Nephron (organoid): ENCODE results near the gene RBBP7.
"Not testable (repeated sequence)": the region's sequence is repeated elsewhere in the genome, so short reads cannot be mapped to it uniquely, and the experiment has no call there.

Experiments
- H3K27ac Mint-ChIP-seq, 3 experiments: 2 replicates each; pipeline ENCODE4 v1.8.0; 2020; ENCODE audit warnings: mixed read lengths in 3 of 3, mild to moderate bottlenecking in 2 of 3, moderate library complexity in 1 of 3
- H3K27me3 Mint-ChIP-seq: 2 replicates; pipeline ENCODE4 v1.8.0; 2021; ENCODE audit warnings: low read depth, mild to moderate bottlenecking, moderate library complexity, mixed read lengths
- H3K36me3 Mint-ChIP-seq: 2 replicates; pipeline ENCODE4 v1.8.0; 2020; ENCODE audit warnings: low read depth, mixed read lengths
- H3K4me1 Mint-ChIP-seq: 2 replicates; pipeline ENCODE4 v1.8.0; 2020; ENCODE audit warnings: mixed read lengths
- H3K4me3 Mint-ChIP-seq, 3 experiments: 2 replicates each; pipeline ENCODE4 v1.8.0; 2020; ENCODE audit warnings: mild to moderate bottlenecking in 3 of 3, mixed read lengths in 3 of 3, moderate library complexity in 2 of 3
- H3K9me3 Mint-ChIP-seq: 2 replicates; pipeline ENCODE4 v1.8.0; 2020; ENCODE audit warnings: mixed read lengths
- TF ChIP-seq, protein P1 (sequence below), 3 experiments: fragments of 200-600 bp; sonication (generic); IDR thresholded peaks; one replicate each; pipeline ENCODE4 v1.5.0; 2021; ENCODE audit warnings: antibody characterized with exemption in 3 of 3; ENCODE audit not compliant: unreplicated experiment in 3 of 3

The RBBP7 gene

DNA sequence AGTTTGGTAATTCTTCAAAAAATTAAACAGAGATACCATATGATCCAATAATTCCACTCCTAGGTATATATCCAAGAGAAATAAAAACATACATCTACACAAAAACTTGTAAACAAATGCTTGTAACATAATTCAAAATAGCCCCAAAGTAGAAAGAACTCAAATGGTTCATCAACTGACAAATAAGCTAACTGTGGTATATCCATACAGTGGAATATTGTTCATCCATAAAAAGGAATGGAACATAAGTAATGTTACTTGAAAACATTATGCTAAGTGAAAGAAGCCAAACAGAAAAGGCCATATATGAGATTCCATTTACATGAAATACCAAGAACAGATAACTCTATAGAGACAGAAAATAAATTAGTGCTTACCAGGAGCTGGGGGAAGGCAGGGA is 13.4 kb downstream of the RBBP7 start:
- Mint-ChIP-seq H3K9me3 (peaks cover 12% of the 10 kb centered on the region), H3K27ac (no peak overlapping the region), H3K36me3 (peaks cover 91% of the 10 kb centered on the region)

DNA sequence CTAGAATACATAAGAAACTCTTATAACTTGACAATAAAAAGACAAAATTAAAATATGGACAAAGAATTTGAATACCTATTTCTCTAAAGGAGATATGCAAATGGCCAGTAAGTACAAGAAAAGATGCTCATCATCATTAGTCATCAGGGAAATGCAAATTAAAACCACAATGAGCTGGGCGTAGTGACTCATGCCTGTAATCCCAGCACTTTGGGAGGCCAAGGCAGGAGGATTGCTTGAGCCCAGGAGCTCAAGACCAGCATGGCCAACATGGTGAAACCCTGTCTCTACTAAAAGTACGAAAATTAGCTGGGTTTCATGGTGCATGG is 14.1 kb downstream of the RBBP7 start:
- not testable (repeated sequence) for H3K27ac Mint-ChIP-seq, H3K27me3 Mint-ChIP-seq, H3K4me1 Mint-ChIP-seq, H3K4me3 Mint-ChIP-seq
- H3K9me3 Mint-ChIP-seq: peaks cover 12% of the 10 kb centered on the region
- peaks cover 91% of the 10 kb centered on the region for H3K36me3 Mint-ChIP-seq

More for the DNA sequence above, 13.4 kb downstream of the RBBP7 start:
- Mint-ChIP-seq H3K27me3 (no peaks in the 10 kb centered on the region), H3K4me3 (no peak overlapping the region), H3K4me1 (no peaks in the 10 kb centered on the region)
- TF ChIP-seq, protein P1, sequence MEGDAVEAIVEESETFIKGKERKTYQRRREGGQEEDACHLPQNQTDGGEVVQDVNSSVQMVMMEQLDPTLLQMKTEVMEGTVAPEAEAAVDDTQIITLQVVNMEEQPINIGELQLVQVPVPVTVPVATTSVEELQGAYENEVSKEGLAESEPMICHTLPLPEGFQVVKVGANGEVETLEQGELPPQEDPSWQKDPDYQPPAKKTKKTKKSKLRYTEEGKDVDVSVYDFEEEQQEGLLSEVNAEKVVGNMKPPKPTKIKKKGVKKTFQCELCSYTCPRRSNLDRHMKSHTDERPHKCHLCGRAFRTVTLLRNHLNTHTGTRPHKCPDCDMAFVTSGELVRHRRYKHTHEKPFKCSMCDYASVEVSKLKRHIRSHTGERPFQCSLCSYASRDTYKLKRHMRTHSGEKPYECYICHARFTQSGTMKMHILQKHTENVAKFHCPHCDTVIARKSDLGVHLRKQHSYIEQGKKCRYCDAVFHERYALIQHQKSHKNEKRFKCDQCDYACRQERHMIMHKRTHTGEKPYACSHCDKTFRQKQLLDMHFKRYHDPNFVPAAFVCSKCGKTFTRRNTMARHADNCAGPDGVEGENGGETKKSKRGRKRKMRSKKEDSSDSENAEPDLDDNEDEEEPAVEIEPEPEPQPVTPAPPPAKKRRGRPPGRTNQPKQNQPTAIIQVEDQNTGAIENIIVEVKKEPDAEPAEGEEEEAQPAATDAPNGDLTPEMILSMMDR (IDR thresholded peaks at IDR 0.05; ENCODE audit: unreplicated experiment in 3 of 3): no peak

DNA sequence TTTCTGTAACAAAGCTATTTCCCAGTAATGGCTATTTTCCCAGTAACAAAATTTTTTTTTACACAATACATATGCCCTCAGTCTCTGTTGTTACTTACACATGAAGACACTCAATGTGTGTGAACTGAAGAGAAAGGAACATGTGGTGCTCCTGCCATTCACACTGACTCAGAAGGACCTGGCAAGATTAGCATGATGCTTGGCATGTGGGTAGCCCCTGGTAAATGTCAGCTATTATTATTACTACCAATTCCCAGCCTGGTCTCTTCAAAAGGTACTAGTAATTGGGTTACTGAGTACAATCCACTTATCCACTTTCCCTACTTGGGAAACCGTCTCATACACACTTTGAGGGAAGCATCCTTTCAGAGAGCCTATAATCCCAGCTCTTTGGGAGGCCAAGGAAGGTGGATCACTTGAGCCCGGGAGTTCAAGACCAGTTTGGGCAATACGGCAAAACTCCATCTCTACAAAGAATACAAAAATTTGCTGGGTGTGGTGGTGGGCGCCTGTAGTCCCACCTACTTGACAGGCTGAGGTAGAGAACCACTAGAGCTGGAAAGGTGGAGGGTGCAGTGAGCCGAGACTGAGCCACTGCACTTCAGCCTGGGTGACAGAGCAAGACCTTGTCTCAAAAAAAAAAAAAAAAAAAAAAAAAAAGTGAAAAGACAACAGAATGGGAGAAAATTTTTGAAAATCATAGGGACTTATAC is 14.6 kb downstream of the RBBP7 start:
- Mint-ChIP-seq H3K36me3 (peaks cover 90% of the 10 kb centered on the region), H3K27ac (no peak overlapping the region), H3K27me3 (no peaks in the 10 kb centered on the region), H3K9me3 (peaks cover 12% of the 10 kb centered on the region), H3K4me1 (no peaks in the 10 kb centered on the region), H3K4me3 (no peak overlapping the region)
- TF ChIP-seq, protein P1 (IDR thresholded peaks at IDR 0.05; ENCODE audit: unreplicated experiment in 3 of 3): no peak

DNA sequence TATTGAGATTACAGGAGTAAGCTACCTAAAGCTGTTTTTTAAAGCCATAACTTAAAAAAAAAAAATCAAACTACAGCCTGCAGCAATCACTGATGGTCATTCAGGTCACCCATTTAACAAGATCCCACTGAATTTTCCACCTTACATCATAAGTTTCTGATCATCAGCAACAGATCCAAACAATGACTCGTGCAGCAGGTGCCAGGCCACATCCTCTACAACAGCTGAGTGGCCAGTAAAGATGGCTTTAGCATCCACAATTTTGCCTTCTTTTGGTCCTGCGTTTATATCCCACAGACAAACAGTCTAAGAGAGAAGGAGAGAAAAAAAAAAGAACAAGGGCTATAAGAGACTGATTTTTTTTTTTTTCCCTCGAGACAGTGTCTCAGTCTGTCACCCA is 16.6 kb downstream of the RBBP7 start:
- no peaks in the 10 kb centered on the region for H3K27me3 Mint-ChIP-seq
- H3K4me1 Mint-ChIP-seq: no peaks in the 10 kb centered on the region

DNA sequence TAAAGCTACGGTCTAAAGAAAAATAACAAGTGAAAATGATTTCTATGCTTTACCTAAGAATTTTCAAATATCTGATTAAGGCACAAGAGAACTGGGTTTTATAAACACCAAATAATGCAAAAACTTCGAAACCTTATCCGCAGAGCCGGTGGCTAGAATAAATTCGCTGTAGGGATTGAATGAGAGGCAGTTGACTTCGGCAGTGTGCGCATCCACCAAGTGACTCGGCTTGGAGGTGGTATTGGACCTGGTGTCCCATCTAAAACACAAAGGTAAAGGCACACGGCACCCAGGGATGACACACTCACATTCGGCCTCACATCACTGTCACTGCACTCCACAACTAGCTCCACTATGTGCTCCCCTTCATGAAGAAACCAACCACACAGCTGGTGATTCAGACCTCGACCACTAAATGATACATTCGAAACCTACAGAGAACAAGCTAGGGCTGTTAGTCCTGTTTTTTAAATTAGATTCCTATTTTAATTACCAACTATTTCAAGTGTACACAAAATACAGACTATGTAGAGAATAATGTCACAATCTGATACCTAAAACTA is 17.5 kb downstream of the RBBP7 start:
- peaks cover 11% of the 10 kb centered on the region for H3K9me3 Mint-ChIP-seq
- no peaks in the 10 kb centered on the region for H3K4me1 Mint-ChIP-seq
- H3K27me3 Mint-ChIP-seq: no peaks in the 10 kb centered on the region
- no peak overlapping the region for H3K27ac Mint-ChIP-seq
- H3K4me3 Mint-ChIP-seq: no peak overlapping the region
- TF ChIP-seq, protein P1 (IDR thresholded peaks at IDR 0.05; ENCODE audit: unreplicated experiment in 3 of 3): no peak
- H3K36me3 Mint-ChIP-seq: peaks cover 92% of the 10 kb centered on the region

More for the DNA sequence above, 16.6 kb downstream of the RBBP7 start:
- TF ChIP-seq, protein P1 (IDR thresholded peaks at IDR 0.05; ENCODE audit: unreplicated experiment in 3 of 3): no peak
- no peak overlapping the region for H3K27ac Mint-ChIP-seq
- no peak overlapping the region for H3K4me3 Mint-ChIP-seq
- peaks cover 92% of the 10 kb centered on the region for H3K36me3 Mint-ChIP-seq
- peaks cover 12% of the 10 kb centered on the region for H3K9me3 Mint-ChIP-seq

DNA sequence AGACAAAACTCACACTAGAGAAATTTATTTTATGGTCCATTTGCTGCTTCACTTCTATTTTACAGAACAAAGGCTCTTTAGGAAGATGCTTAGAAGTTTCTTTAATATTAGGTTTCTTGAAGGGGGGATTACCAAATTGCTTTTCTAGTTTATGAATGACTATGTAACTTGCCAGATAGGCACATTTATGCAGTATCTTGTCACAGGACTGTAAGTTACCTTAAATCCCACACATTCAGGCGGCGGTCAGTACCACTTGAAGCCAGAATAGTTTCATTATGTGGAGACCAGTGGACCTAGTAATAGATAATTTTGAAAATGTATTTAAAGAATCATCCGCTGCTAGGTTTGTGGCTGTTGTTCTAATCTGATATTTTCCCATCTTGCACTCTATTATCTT is 18.3 kb downstream of the RBBP7 start:
- Mint-ChIP-seq H3K36me3 (peaks cover 84% of the 10 kb centered on the region), H3K4me1 (no peaks in the 10 kb centered on the region), H3K4me3 (no peak overlapping the region), H3K9me3 (peaks cover 3% of the 10 kb centered on the region), H3K27me3 (no peaks in the 10 kb centered on the region), H3K27ac (no peak overlapping the region)
- TF ChIP-seq, protein P1 (IDR thresholded peaks at IDR 0.05; ENCODE audit: unreplicated experiment in 3 of 3): no peak
